Kidney epithelial cell (primary cell): ENCODE data around the gene SMARCD1. TPM values are rescaled to one million over a fixed set of nuclear protein-coding genes. Genes with fewer than 3 reads are reported as not detected.
"Not testable (repeated sequence)": the region's sequence is repeated elsewhere in the genome, so short reads cannot be mapped to it uniquely, and the experiment has no call there.

ENCODE experiments used
- DNase-seq: peaks from one replicate; pipeline ENCODE4 v3.0.0-alpha.2; 2010; ENCODE audit warnings: low read depth
- H3K27me3 ChIP-seq: 2 replicates; pipeline ENCODE4 v1.6.0; 2011; ENCODE audit warnings: low read length; ENCODE audit not compliant: control insufficient read depth, insufficient read depth
- H3K36me3 ChIP-seq: 2 replicates; pipeline ENCODE4 v1.5.1; 2011; ENCODE audit warnings: low read length; ENCODE audit not compliant: control insufficient read depth, insufficient read depth
- H3K4me3 ChIP-seq: 2 replicates; pipeline ENCODE4 v1.5.1; 2011; ENCODE audit warnings: low read depth, mild to moderate bottlenecking, control low read depth, low read length
- total RNA-seq: library from RNA; depleted of rRNA; stranded (reverse); fragments of >200 nt; gene quantifications from 2 replicates; pipeline ENCODE4 v1.2.3, GENCODE V29; 2015
- TF ChIP-seq, protein P1 (sequence below): IDR thresholded peaks from 2 replicates; pipeline ENCODE4 v1.5.1; 2011; ENCODE audit warnings: mild to moderate bottlenecking, moderate library complexity, low read length, control low read depth, inconsistent platforms; ENCODE audit not compliant: insufficient read depth, poor library complexity, severe bottlenecking

Gene SMARCD1
- total RNA-seq, 1 donor from 2014 or later: 133 TPM

DNA sequence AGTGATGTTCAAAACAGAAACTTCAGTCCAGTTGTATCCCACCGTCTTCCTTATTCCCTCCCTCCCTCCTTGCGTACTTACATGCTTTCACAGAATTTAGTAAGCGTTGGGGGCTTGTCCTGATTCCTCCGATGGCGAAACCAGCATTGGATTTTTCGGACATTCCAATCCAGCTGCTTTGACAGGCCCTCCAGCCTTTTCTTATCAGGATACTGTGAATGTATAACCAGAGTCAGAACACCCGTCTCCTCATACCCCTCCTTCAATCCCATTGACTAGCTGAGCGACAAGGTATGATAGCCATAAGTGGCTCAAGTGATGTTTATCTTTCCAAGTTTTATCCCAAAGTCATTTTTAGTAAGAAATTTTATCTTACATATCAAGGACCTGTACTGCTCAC is 57.9 kb downstream of the SMARCD1 start:
- Histone ChIP-seq H3K27me3 (no peaks in the 10 kb centered on the region), H3K36me3 (no peaks in the 10 kb centered on the region), H3K4me3 (no peak overlapping the region)
- TF ChIP-seq, protein P1, sequence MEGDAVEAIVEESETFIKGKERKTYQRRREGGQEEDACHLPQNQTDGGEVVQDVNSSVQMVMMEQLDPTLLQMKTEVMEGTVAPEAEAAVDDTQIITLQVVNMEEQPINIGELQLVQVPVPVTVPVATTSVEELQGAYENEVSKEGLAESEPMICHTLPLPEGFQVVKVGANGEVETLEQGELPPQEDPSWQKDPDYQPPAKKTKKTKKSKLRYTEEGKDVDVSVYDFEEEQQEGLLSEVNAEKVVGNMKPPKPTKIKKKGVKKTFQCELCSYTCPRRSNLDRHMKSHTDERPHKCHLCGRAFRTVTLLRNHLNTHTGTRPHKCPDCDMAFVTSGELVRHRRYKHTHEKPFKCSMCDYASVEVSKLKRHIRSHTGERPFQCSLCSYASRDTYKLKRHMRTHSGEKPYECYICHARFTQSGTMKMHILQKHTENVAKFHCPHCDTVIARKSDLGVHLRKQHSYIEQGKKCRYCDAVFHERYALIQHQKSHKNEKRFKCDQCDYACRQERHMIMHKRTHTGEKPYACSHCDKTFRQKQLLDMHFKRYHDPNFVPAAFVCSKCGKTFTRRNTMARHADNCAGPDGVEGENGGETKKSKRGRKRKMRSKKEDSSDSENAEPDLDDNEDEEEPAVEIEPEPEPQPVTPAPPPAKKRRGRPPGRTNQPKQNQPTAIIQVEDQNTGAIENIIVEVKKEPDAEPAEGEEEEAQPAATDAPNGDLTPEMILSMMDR: no peak
- DNase-seq: no peak

DNA sequence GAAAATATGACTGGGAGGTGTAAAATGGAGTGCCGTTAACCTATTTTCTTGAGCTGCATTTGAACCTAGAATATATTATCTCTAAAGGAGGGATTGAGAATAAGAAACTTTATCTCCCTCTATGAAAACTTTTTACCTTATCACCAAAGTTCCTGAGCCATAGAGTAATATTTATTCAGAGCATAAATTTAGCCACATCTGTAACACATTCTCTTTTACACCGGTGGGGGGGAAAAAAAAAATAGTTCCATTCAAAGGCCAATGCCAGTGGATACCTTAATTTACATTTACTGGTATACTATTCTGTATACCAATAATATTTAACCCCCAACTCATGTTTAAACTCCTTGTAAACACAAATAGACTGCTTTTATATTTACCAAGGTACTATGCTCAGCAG is 60.3 kb downstream of the SMARCD1 start:
- Histone ChIP-seq H3K4me3 (no peak overlapping the region), H3K36me3 (no peaks in the 10 kb centered on the region), H3K27me3 (no peaks in the 10 kb centered on the region)
- TF ChIP-seq, protein P1: no peak
- DNase-seq: no peak

DNA sequence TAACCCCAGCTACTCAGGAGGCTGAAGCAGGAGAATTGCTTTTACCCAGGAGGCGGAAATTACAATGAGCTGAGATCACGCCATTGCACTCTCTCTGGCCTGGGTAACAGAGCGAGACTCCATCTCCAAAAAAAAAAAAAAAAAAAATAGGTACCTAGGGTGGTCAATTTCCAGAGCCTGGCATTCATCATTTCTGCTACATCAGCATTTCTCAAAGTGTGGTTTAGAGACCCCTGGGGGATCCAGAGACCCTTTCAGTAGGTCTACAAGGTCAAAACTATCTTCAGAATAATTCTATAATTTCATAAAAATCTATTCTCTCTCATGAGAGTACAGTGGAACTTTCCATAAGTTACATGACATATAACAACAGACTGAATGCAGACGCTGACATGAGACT is 62.1 kb downstream of the SMARCD1 start:
- no peak overlapping the region for H3K4me3 ChIP-seq
- TF ChIP-seq, protein P1: no peak
- no peaks in the 10 kb centered on the region for H3K27me3 ChIP-seq
- H3K36me3 ChIP-seq: no peaks in the 10 kb centered on the region
- DNase-seq: no peak

DNA sequence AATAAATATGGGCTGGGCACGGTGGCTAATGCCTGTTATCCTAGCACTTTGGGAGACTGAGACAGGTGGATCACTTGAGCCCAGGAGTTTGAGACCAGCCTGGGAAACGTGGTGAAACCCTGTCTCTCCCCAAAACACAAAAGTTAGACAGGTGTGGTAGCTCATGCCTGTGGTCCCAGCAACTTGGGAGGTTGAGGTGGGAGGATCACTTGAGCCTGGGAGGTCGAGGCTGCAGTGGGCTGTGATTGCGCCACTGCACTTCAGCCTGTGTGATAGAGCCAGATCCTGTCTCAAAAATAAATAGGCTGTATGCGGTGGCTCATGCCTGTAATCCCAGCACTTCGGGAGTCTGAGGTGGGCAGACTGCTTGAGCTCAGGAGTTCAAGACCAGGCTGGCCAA is 62.9 kb downstream of the SMARCD1 start:
- DNase-seq, H3K36me3 ChIP-seq, H3K27me3 ChIP-seq, H3K4me3 ChIP-seq: not testable (repeated sequence)

DNA sequence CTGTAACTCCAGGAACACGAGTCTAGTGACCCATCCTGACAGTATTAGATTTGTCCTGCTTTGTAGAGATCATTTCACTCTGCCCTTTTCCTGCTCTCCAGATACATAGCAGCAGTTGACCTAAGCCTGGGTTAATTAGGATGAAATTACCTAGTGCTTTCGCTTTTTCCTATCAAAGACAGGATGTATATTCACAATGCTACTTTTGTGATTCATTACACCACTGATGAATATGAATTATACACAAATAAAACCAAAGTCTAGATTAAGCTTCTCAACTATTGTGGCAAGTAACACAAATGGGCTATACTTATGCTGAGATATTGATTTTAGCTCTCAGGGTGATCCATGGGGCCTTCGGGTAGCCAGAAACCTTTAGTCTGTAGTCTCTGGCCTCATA is 64.2 kb downstream of the SMARCD1 start:
- no peaks in the 10 kb centered on the region for H3K36me3 ChIP-seq
- H3K4me3 ChIP-seq: no peak overlapping the region
- TF ChIP-seq, protein P1: no peak
- DNase-seq: no peak
- H3K27me3 ChIP-seq: no peaks in the 10 kb centered on the region

Other genes with a start within 250 kb of the SMARCD1 start
- gene BCDIN3D, start 242.2 kb upstream of the SMARCD1 start, total RNA-seq: 5.4 and 6.3 TPM in 2 replicates
- gene FAIM2, start 181.4 kb upstream of the SMARCD1 start, total RNA-seq: not detected in 2 replicates
- gene AQP2, start 134.6 kb upstream of the SMARCD1 start, total RNA-seq: not detected in 2 replicates
- not detected in 2 replicates for gene AQP5, start 123.5 kb upstream of the SMARCD1 start, total RNA-seq
- gene AQP6, start 112.4 kb upstream of the SMARCD1 start, total RNA-seq: not detected in 2 replicates
- gene RACGAP1, start 59.8 kb upstream of the SMARCD1 start, total RNA-seq: 12.1 and 12.3 TPM in 2 replicates
- gene ASIC1, start 27.7 kb upstream of the SMARCD1 start, total RNA-seq: 0.75 and 3.6 TPM in 2 replicates
- gene GPD1, start 18.7 kb downstream of the SMARCD1 start, total RNA-seq: 0.04 and 0.14 TPM in 2 replicates
- gene COX14, start 26.9 kb downstream of the SMARCD1 start, total RNA-seq: 35.5 and 53.7 TPM in 2 replicates
- 40.3 and 40.9 TPM in 2 replicates for gene CERS5, start 82.0 kb downstream of the SMARCD1 start, total RNA-seq
- gene LIMA1, start 198.2 kb downstream of the SMARCD1 start, total RNA-seq: 89.0 and 96.0 TPM in 2 replicates